Transverse colon (tissue), 4 donors: Measurements from ENCODE around the gene SLC35F3.

ENCODE experiments used
- CTCF ChIP-seq, 5 experiments: fragments of 200-600 bp in 3 of 5; fragments of 450-650 bp in 2 of 5; sonication (generic) in 3 of 5; IDR thresholded peaks; 1 replicate in 2 of 5; 2 replicates in 3 of 5; pipeline ENCODE4 v1.5.1; 2016 to 2017; ENCODE audit warnings: antibody characterized with exemption in 5 of 5, inconsistent platforms in 3 of 5, mild to moderate bottlenecking in 2 of 5, moderate library complexity in 1 of 5
- EP300 ChIP-seq: sonication (generic); formaldehyde crosslinking; IDR thresholded peaks from one replicate; pipeline ENCODE4 v1.6.1; 2017; ENCODE audit warnings: antibody characterized with exemption, low read depth
- POLR2A ChIP-seq: fragments of 450-650 bp; IDR thresholded peaks from one replicate; pipeline ENCODE4 v1.6.1; 2016; ENCODE audit warnings: antibody characterized with exemption, mild to moderate bottlenecking, moderate library complexity
- POLR2AphosphoS5 ChIP-seq, 3 donors: sonication (generic); formaldehyde crosslinking; IDR thresholded peaks; one replicate each; pipeline ENCODE4 v1.6.1; 2016; ENCODE audit warnings: antibody characterized with exemption in 3 of 3

GRCh38 chr1:233990486-233990885, 86.0 kb downstream of the SLC35F3 start:
- TF ChIP-seq CTCF (IDR thresholded peaks at IDR 0.05) (no peak), POLR2A (no peak), EP300 (no peak), POLR2AphosphoS5 (IDR thresholded peaks at IDR 0.05) (no peak)
